NCI-H446 treated with DMSO at 0.1 percent for 48 hours (cell line): ENCODE data around the gene NUP62.
"Not testable (repeated sequence)": the region's sequence is repeated elsewhere in the genome, so short reads cannot be mapped to it uniquely, and the experiment has no call there.

Experiments used
- DNase-seq: peaks from one replicate; lab custom pipeline; 2025; lab: John Stamatoyannopoulos, UW

The NUP62 gene

GRCh38 chr19:49951806-49952478 is 22.6 kb upstream of the NUP62 start:
- DNase-seq = no peak

- no peak for DNase-seq
Observed at GRCh38 chr19:49950956-49951526, 21.7 kb upstream of the NUP62 start.

GRCh38 chr19:49950590-49950948 is 21.3 kb upstream of the NUP62 start:
- no peak for DNase-seq

GRCh38 chr19:49949742-49950589 is 20.7 kb upstream of the NUP62 start:
- no peak for DNase-seq

GRCh38 chr19:49946415-49946814 is 17.1 kb upstream of the NUP62 start:
- DNase-seq = no peak

GRCh38 chr19:49944567-49944966 is 15.3 kb upstream of the NUP62 start:
- not testable (repeated sequence) for DNase-seq

- no peak for DNase-seq
Observed at GRCh38 chr19:49940482-49940791, 11.1 kb upstream of the NUP62 start.

- no peak for DNase-seq
Observed at GRCh38 chr19:49939721-49940481, 10.6 kb upstream of the NUP62 start.

GRCh38 chr19:49938662-49939061 is 9.4 kb upstream of the NUP62 start:
- no peak for DNase-seq

GRCh38 chr19:49937750-49938381 is 8.6 kb upstream of the NUP62 start:
- peak; percentile 30 for DNase-seq

GRCh38 chr19:49936549-49936948 is 7.2 kb upstream of the NUP62 start:
- no peak for DNase-seq

- no peak for DNase-seq
Observed at GRCh38 chr19:49933643-49934042, 4.3 kb upstream of the NUP62 start.

- DNase-seq = no peak
Observed at GRCh38 chr19:49932731-49933131, 3.4 kb upstream of the NUP62 start.

GRCh38 chr19:49932041-49932451 is 2.7 kb upstream of the NUP62 start:
- no peak for DNase-seq

- no peak for DNase-seq
Observed at GRCh38 chr19:49931293-49932040, 2.2 kb upstream of the NUP62 start.

GRCh38 chr19:49930483-49931011 is 1.2 kb upstream of the NUP62 start:
- no peak for DNase-seq

GRCh38 chr19:49929611-49930482 is 543 bp upstream of the NUP62 start:
- peak; percentile 97 for DNase-seq

GRCh38 chr19:49927526-49928264 is 1.6 kb downstream of the NUP62 start:
- no peak for DNase-seq

- no peak for DNase-seq
Observed at GRCh38 chr19:49926515-49926914, 2.8 kb downstream of the NUP62 start.
